ENCODE data around the gene NFIC.

The NFIC gene

GRCh38 chr19:3518659-3519058 is 152.3 kb downstream of the NFIC start:
- no peak for TF ChIP-seq CTCF (IDR thresholded peaks at IDR 0.05)
- no peaks in the 10 kb centered on the region for H3K9me3 ChIP-seq

More at GRCh38 chr19:3518659-3519058, 152.3 kb downstream of the NFIC start:
- no peak overlapping the region for H3K4me3 ChIP-seq (ENCODE audit: low read depth in 1 of 2, low read length in 1 of 2)
- peaks cover 66% of the 10 kb centered on the region for H3K36me3 ChIP-seq
- H3K27ac ChIP-seq, result no peak overlapping the region
- no peaks in the 10 kb centered on the region for H3K4me1 ChIP-seq (ENCODE audit: control insufficient read depth in 1 of 2, insufficient read depth in 1 of 2, low read depth in 1 of 2, low read length in 1 of 2)
- no peaks in the 10 kb centered on the region for H3K27me3 ChIP-seq
